RWPE2 (cell line): ENCODE data around the gene FAM114A1.

ENCODE experiments used
- ATAC-seq: fragments of 200-7000 bp; cut with Tn5 transposase; 3 replicates; pipeline ENCODE4 v1.9.1; 2021; ENCODE audit warnings: low read depth
- DNase-seq: peaks from one replicate; pipeline ENCODE4 v3.0.0-alpha.2; 2020; ENCODE audit warnings: low spot score
- H3K27ac ChIP-seq: fragments of 450-650 bp; 2 replicates; pipeline ENCODE4 v1.5.1; 2017; ENCODE audit warnings: mild to moderate bottlenecking; ENCODE audit not compliant: poor library complexity, severe bottlenecking
- H3K27me3 ChIP-seq: fragments of 250-450 bp; sonication (Bioruptor Pico); 2 replicates; pipeline ENCODE4 v1.5.1; 2021; ENCODE audit warnings: mild to moderate bottlenecking, moderate library complexity; ENCODE audit not compliant: insufficient read depth, poor library complexity, severe bottlenecking
- H3K36me3 ChIP-seq: fragments of 250-450 bp; sonication (Bioruptor Pico); 2 replicates; pipeline ENCODE4 v1.5.1; 2020; ENCODE audit warnings: low read depth, mild to moderate bottlenecking, moderate library complexity
- H3K4me1 ChIP-seq: fragments of 250-450 bp; sonication (Bioruptor Pico); 2 replicates; pipeline ENCODE4 v1.5.1; 2021; ENCODE audit warnings: mild to moderate bottlenecking, moderate library complexity; ENCODE audit not compliant: insufficient read depth, poor library complexity, severe bottlenecking
- H3K4me3 ChIP-seq: fragments of 250-450 bp; sonication (Bioruptor Pico); 2 replicates; pipeline ENCODE4 v1.5.1; 2021; ENCODE audit warnings: mild to moderate bottlenecking, moderate library complexity; ENCODE audit not compliant: severe bottlenecking
- H3K9me3 ChIP-seq: fragments of 250-450 bp; sonication (Bioruptor Pico); 2 replicates; pipeline ENCODE4 v1.5.1; 2021; ENCODE audit warnings: mild to moderate bottlenecking, moderate library complexity; ENCODE audit not compliant: severe bottlenecking
- TF ChIP-seq, protein P1 (sequence below): fragments of 450-650 bp; IDR thresholded peaks from one replicate; pipeline ENCODE4 v1.5.1; 2017; ENCODE audit warnings: mild to moderate bottlenecking, moderate library complexity; ENCODE audit not compliant: poor library complexity, severe bottlenecking

FAM114A1 gene

GRCh38 chr4:38842994-38843393, 24.6 kb upstream of the FAM114A1 start:
- Histone ChIP-seq H3K4me1 (peaks cover 1% of the 10 kb centered on the region), H3K27me3 (no peaks in the 10 kb centered on the region), H3K27ac (no peak overlapping the region), H3K4me3 (no peak overlapping the region), H3K9me3 (no peaks in the 10 kb centered on the region), H3K36me3 (no peaks in the 10 kb centered on the region; the same call in 1 of the 2 replicates)
- no peak for DNase-seq
- TF ChIP-seq, protein P1, sequence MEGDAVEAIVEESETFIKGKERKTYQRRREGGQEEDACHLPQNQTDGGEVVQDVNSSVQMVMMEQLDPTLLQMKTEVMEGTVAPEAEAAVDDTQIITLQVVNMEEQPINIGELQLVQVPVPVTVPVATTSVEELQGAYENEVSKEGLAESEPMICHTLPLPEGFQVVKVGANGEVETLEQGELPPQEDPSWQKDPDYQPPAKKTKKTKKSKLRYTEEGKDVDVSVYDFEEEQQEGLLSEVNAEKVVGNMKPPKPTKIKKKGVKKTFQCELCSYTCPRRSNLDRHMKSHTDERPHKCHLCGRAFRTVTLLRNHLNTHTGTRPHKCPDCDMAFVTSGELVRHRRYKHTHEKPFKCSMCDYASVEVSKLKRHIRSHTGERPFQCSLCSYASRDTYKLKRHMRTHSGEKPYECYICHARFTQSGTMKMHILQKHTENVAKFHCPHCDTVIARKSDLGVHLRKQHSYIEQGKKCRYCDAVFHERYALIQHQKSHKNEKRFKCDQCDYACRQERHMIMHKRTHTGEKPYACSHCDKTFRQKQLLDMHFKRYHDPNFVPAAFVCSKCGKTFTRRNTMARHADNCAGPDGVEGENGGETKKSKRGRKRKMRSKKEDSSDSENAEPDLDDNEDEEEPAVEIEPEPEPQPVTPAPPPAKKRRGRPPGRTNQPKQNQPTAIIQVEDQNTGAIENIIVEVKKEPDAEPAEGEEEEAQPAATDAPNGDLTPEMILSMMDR: no peak
- no peak for ATAC-seq

- ATAC-seq (no peak), DNase-seq (no peak)
- no peaks in the 10 kb centered on the region; the same call in 1 of the 2 replicates for H3K36me3 ChIP-seq
- TF ChIP-seq, protein P1: no peak
- H3K9me3 ChIP-seq: no peaks in the 10 kb centered on the region
- no peaks in the 10 kb centered on the region for H3K27me3 ChIP-seq
- no peaks in the 10 kb centered on the region for H3K4me1 ChIP-seq
- H3K27ac ChIP-seq: no peak overlapping the region
- H3K4me3 ChIP-seq: no peak overlapping the region
Measured at GRCh38 chr4:38846015-38846414, 21.6 kb upstream of the FAM114A1 start.

- Histone ChIP-seq H3K36me3 (no peaks in the 10 kb centered on the region), H3K4me1 (peaks cover 22% of the 10 kb centered on the region), H3K27me3 (no peaks in the 10 kb centered on the region), H3K4me3 (no peak overlapping the region), H3K27ac (peak overlapping the region; percentile 89), H3K9me3 (no peaks in the 10 kb centered on the region)
- DNase-seq: no peak
- no peak for ATAC-seq
- TF ChIP-seq, protein P1: no peak
Measured at GRCh38 chr4:38855466-38855865, 12.1 kb upstream of the FAM114A1 start.

DNA sequence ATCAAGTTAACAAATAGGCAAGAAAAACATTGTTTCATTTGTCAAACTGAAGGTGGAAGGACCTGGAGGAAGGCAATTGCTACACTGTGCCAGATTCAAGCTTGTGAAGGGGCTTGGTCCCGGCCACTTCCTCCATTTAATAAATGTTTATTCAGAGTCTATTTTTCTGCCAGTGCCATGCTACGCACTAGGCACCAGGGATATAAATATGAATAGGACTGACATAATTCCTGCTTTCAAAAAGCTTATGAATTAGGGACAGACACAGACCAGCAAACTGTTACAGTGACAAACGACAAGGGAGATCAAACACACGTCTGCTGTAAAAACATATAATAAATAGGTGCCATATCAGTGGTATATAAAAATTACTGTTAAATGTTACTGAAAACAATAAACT, 11.6 kb upstream of the FAM114A1 start:
- Histone ChIP-seq H3K4me1 (peaks cover 22% of the 10 kb centered on the region), H3K36me3 (no peaks in the 10 kb centered on the region), H3K4me3 (peak overlapping the region; percentile 32), H3K27me3 (no peaks in the 10 kb centered on the region), H3K9me3 (no peaks in the 10 kb centered on the region), H3K27ac (peak overlapping the region; percentile 89)
- TF ChIP-seq, protein P1: no peak
- DNase-seq: no peak
- peak; percentile 48; the same call in 2 of the 3 replicates for ATAC-seq

- Histone ChIP-seq H3K36me3 (no peaks in the 10 kb centered on the region), H3K9me3 (no peaks in the 10 kb centered on the region), H3K4me1 (peaks cover 22% of the 10 kb centered on the region), H3K4me3 (peak within 1 kb of the TSS; percentile 32), H3K27ac (peak within 1 kb of the TSS; percentile 89), H3K27me3 (no peaks in the 10 kb centered on the region)
- TF ChIP-seq, protein P1: peak; percentile 93
- ATAC-seq (peak; percentile 44), DNase-seq (no peak)
Measured at GRCh38 chr4:38856524-38857337, 10.9 kb upstream of the FAM114A1 start, which contains the start of gene TLR6. Gene TLR6, minus strand, starts transcription at chr4:38856817. Its CDS starts 27,344 bp downstream, at chr4:38829473.
